Fibroblast of lung (primary cell): ENCODE results near the gene GTF3C1.

Source experiments
- CTCF ChIP-seq, 2 donors: IDR thresholded peaks in 1 of 2; conservative IDR thresholded peaks in 1 of 2; 1 replicate in 1 of 2; 2 replicates in 1 of 2; pipeline ENCODE4 v1.5.1; 2011 to 2012; ENCODE audit warnings: low read length in 2 of 2, control low read depth in 1 of 2, inconsistent platforms in 1 of 2, low read depth in 1 of 2, mild to moderate bottlenecking in 1 of 2
- EZH2 ChIP-seq: IDR thresholded peaks from 2 replicates; pipeline ENCODE4 v1.5.1; 2012; ENCODE audit warnings: low read length, control low read depth, mild to moderate bottlenecking; ENCODE audit errors: missing control alignments

- TF ChIP-seq EZH2: no peak
- TF ChIP-seq CTCF (conservative IDR thresholded peaks at IDR 0.05 in 1 of 2, IDR thresholded peaks at IDR 0.05 in 1 of 2; ENCODE audit: low read depth in 1 of 2, low read length in 2 of 2): no peak
Observed at GRCh38 chr16:27538528-27538927, 11.2 kb downstream of the GTF3C1 start.
